Nephron progenitor cell (in vitro differentiated cells): ENCODE data around the gene HP.

Source experiments
- DNase-seq: peaks from one replicate; pipeline ENCODE4 v3.0.0; 2021
- H3K27ac Mint-ChIP-seq: 2 replicates; pipeline ENCODE4 v1.8.0; 2021; ENCODE audit warnings: mild to moderate bottlenecking, moderate library complexity, mixed read lengths
- H3K27me3 Mint-ChIP-seq: 2 replicates; pipeline ENCODE4 v1.8.0; 2021; ENCODE audit warnings: mild to moderate bottlenecking, low read depth, mixed read lengths; ENCODE audit not compliant: poor library complexity
- H3K36me3 Mint-ChIP-seq: 2 replicates; pipeline ENCODE4 v1.8.0; 2021; ENCODE audit warnings: low read depth, mixed read lengths
- H3K4me1 Mint-ChIP-seq: 2 replicates; pipeline ENCODE4 v1.8.0; 2021; ENCODE audit warnings: mixed read lengths
- H3K4me3 Mint-ChIP-seq: 2 replicates; pipeline ENCODE4 v1.8.0; 2021; ENCODE audit warnings: mild to moderate bottlenecking, moderate library complexity, mixed read lengths
- H3K9me3 Mint-ChIP-seq: 2 replicates; pipeline ENCODE4 v1.8.0; 2021; ENCODE audit warnings: mild to moderate bottlenecking, moderate library complexity, mixed read lengths
- TF ChIP-seq, protein P1 (sequence below): fragments of 200-600 bp; sonication (generic); IDR thresholded peaks from 2 replicates; pipeline ENCODE4 v1.5.0; 2021; ENCODE audit warnings: antibody characterized with exemption

HP gene

DNA sequence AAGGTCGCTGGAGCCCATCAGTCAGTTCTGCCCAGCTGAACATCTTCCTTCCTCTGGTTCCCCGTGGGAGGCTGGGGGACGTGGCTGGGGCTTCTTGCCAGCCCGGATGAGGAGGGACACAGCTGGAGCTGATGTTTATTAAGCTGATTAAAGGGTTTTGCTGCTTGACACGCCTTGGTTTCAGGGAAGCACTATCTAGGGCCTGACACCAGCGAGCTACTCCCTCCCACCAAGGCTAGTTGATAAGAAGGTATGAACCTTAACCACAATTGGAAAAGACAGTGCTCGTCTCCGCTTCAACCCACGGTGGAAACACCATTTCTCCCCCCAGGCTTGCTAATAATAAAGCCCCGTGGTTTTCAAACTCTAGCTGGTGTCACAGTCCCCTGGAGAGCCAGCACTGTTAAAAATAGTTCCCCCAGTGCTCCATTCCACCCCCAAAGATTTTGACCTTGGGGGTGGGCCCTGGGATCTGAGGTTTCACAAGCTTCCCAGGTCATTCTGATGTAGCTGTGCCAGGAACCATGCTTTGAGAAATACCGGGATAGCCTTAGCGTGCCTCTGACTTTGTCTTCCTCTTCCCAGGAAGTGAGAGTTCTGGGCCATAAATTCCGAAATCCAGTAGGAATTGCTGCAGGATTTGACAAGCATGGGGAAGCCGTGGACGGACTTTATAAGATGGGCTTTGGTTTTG is 40.3 kb upstream of the HP start:
- Mint-ChIP-seq H3K27ac (peak overlapping the region; percentile 96), H3K36me3 (peaks cover 40% of the 10 kb centered on the region), H3K4me3 (peak overlapping the region; percentile 11), H3K9me3 (no peaks in the 10 kb centered on the region), H3K27me3 (no peaks in the 10 kb centered on the region), H3K4me1 (peaks cover 50% of the 10 kb centered on the region)
- TF ChIP-seq, protein P1, sequence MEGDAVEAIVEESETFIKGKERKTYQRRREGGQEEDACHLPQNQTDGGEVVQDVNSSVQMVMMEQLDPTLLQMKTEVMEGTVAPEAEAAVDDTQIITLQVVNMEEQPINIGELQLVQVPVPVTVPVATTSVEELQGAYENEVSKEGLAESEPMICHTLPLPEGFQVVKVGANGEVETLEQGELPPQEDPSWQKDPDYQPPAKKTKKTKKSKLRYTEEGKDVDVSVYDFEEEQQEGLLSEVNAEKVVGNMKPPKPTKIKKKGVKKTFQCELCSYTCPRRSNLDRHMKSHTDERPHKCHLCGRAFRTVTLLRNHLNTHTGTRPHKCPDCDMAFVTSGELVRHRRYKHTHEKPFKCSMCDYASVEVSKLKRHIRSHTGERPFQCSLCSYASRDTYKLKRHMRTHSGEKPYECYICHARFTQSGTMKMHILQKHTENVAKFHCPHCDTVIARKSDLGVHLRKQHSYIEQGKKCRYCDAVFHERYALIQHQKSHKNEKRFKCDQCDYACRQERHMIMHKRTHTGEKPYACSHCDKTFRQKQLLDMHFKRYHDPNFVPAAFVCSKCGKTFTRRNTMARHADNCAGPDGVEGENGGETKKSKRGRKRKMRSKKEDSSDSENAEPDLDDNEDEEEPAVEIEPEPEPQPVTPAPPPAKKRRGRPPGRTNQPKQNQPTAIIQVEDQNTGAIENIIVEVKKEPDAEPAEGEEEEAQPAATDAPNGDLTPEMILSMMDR, result no peak
- peak; percentile 16 for DNase-seq

DNA sequence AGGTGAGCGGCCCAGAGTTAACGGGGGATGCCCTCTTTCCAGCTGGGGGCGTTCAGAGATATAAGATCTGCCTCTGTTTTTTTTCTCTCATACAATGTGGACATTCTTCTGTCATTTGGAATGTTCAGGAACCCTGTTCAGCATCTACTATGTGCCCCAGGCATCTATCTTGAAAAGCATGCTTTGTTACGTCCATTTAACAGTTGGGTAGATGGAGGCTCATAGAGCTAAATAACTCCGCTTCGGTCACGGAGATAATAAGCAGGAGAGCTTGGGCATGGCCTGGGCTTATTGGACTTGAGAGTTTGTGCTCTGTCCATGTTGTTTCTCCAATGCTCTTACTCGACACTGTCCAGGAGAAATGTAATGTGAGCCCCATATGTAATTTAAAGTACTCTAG is 39.6 kb upstream of the HP start:
- Mint-ChIP-seq H3K4me1 (peaks cover 55% of the 10 kb centered on the region), H3K36me3 (peaks cover 46% of the 10 kb centered on the region), H3K27me3 (no peaks in the 10 kb centered on the region), H3K4me3 (no peak overlapping the region), H3K9me3 (no peaks in the 10 kb centered on the region), H3K27ac (peak overlapping the region; percentile 96)
- DNase-seq, result no peak
- TF ChIP-seq, protein P1, result no peak

DNA sequence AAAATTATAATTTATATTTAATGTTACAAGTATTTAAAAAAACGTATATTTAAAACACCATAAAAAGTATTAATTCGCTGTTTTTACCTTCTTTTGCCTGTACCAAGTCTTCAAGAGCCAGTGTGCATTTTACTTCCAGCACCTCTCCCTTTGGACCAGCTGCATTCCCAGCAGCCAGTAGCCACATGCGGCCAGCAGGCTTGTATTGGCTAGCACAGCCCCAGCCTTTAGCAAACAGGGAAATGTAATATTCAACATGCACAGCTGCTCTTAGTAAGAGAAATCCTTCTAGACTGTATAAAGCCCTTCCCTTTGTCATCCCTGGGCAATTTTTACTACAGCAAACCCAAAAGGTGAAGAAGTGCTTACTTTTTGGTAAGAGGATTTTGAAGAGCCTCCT is 39.2 kb upstream of the HP start:
- Mint-ChIP-seq H3K27ac (peak overlapping the region; percentile 72), H3K27me3 (no peaks in the 10 kb centered on the region), H3K4me1 (peaks cover 51% of the 10 kb centered on the region), H3K9me3 (no peaks in the 10 kb centered on the region), H3K36me3 (peaks cover 41% of the 10 kb centered on the region), H3K4me3 (no peak overlapping the region)
- DNase-seq, result no peak
- TF ChIP-seq, protein P1, result no peak

DNA sequence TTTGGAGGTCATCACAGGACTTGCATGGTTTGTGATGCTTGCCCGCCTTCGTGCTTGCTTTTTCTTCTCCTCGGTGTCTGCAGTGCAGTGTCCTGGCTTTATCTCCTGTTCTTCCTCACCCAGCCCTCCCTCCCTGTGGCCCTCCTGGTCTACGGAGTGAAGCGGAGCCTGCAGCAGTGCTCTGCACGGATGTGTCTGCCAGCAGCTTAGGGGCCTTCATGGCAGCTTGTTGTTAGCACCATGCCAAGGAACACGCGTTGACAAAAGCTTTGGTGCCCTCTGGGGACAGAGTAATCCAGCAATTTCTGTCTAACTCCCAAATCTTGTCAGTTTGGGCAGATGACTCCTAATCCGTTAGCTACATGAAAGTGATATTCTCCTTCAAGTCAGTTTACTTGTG is 35.8 kb upstream of the HP start:
- Mint-ChIP-seq H3K27ac (no peak overlapping the region), H3K9me3 (no peaks in the 10 kb centered on the region), H3K4me3 (no peak overlapping the region), H3K4me1 (peaks cover 36% of the 10 kb centered on the region), H3K27me3 (no peaks in the 10 kb centered on the region), H3K36me3 (peaks cover 55% of the 10 kb centered on the region)
- DNase-seq, result no peak
- TF ChIP-seq, protein P1, result no peak

DNA sequence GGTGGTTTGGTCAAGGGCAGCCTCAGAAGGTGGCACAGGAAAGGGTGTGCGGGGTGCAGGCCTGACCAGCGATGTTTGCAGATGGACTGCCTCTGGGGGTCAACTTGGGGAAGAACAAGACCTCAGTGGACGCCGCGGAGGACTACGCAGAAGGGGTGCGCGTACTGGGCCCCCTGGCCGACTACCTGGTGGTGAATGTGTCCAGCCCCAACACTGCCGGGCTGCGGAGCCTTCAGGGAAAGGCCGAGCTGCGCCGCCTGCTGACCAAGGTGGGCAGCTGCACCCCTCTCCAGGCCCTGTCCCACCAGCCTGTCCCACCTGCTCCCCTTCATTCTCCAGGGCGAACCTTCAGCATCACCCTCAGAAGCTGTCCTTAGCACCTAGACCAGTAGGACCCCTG is 33.3 kb upstream of the HP start:
- H3K27ac Mint-ChIP-seq, result no peak overlapping the region
- peaks cover 22% of the 10 kb centered on the region for H3K4me1 Mint-ChIP-seq
- no peak overlapping the region for H3K4me3 Mint-ChIP-seq
- TF ChIP-seq, protein P1, result peak; percentile 58
- H3K36me3 Mint-ChIP-seq, result peaks cover 67% of the 10 kb centered on the region
- no peaks in the 10 kb centered on the region for H3K9me3 Mint-ChIP-seq
- DNase-seq, result peak; percentile 54
- no peaks in the 10 kb centered on the region for H3K27me3 Mint-ChIP-seq

DNA sequence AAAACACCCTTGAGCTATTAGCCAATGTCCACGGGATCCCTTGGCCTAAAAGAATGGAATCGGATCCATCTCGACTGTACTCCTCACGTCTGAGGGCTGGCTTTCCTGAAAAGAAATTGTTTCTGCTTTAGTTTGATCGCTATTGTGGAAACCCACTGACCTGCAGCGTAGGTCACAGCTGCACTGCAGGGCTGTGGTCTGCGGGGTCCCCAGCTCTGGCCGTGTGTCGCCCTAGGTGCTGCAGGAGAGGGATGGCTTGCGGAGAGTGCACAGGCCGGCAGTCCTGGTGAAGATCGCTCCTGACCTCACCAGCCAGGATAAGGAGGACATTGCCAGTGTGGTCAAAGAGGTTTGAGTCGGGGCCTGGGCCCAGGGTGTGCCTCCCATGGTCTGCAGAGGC is 32.2 kb upstream of the HP start:
- DNase-seq, result no peak
- Mint-ChIP-seq H3K4me3 (no peak overlapping the region), H3K4me1 (peaks cover 13% of the 10 kb centered on the region), H3K27ac (peak overlapping the region; percentile 39), H3K9me3 (no peaks in the 10 kb centered on the region), H3K27me3 (no peaks in the 10 kb centered on the region), H3K36me3 (peaks cover 56% of the 10 kb centered on the region)
- TF ChIP-seq, protein P1, result no peak
